ENCODE data around the gene POP7. TPM values are rescaled to one million over a fixed set of nuclear protein-coding genes. Genes with fewer than 3 reads are reported as not detected.
A peak's percentile ranks its signal among the peaks of the same experiment; 100 is the strongest.

The POP7 gene
- total RNA-seq, 1 experiment from 2014 or later: 52.3 TPM

DNA sequence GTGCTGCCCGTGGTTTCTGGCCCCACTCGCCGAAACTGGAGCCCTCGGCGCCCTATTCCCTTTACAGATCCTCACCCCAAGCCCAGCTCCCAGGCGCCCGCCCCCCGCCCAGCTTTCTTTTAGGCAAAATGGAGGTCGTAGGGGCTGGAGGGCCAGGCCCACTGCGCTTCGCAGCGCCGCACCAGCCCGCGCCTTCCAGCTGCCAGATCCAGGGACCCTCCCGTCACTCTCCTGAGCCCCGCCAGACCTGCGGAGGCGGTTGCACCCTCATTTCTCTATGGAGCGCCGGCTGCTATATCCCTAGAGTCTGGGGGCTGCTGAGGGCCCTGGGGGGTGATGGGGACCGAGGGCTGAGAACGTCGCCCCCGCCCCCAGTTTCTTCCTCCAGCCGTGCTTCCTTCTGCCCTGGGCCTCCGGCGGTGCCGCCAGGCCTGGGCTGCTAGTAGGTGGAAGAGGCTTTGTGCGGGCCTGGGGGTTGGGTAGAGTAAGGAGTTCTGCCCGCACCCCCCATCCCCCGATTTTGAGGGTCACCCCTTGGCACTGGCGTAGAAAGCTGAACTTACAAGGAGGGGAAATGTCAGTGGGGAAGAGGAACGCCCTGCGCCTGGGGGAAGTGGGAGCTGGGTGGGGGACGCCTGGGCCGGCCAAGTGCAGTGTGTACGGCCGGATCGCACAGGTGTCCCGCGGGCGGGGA is 31.4 kb upstream of the POP7 start:
- peaks cover 28% of the 10 kb centered on the region for H3K4me1 ChIP-seq (ENCODE audit: control insufficient read depth, insufficient read depth, low read length)
- DNase-seq (ENCODE audit: low read depth, low spot score) (no peak), ATAC-seq (no peak)
- POLR2A ChIA-PET: interaction anchor here (0.5 kb wide), 1 partner anchor 70 kb away, joined by 3 read pairs; no protein-coding TSS in a partner anchor
- no peaks in the 10 kb centered on the region for H3K9me3 ChIP-seq (ENCODE audit: control insufficient read depth, insufficient read depth, low read depth, low read length)
- CTCF ChIA-PET: no interaction called here
- in situ Hi-C loops (cut with HindIII; ENCODE audit: low pct_unique_long_range_greater_than_20kb, low sequenced_read_pairs) (no loop called here), intact Hi-C loops (cut with micrococcal nuclease; ENCODE audit: unreplicated experiment) (no loop called here)
- peak overlapping the region; percentile 66 to 93 for H3K4me3 ChIP-seq (ENCODE audit: low read depth in 2 of 2, low read length in 2 of 2)
- BruUV-seq (replicated peaks): no TSS peak
- peaks cover 3% of the 10 kb centered on the region for H3K36me3 ChIP-seq (ENCODE audit: control insufficient read depth, insufficient read depth, low read length)
- TF ChIP-seq POLR2AphosphoS5 (IDR thresholded peaks at IDR 0.05; ENCODE audit: low read depth, low read length): no peak
- no peaks in the 10 kb centered on the region for H3K27me3 ChIP-seq (ENCODE audit: control insufficient read depth, insufficient read depth, low read length)
- peak overlapping the region; percentile 85 for H3K27ac ChIP-seq (ENCODE audit: low read length)

DNA sequence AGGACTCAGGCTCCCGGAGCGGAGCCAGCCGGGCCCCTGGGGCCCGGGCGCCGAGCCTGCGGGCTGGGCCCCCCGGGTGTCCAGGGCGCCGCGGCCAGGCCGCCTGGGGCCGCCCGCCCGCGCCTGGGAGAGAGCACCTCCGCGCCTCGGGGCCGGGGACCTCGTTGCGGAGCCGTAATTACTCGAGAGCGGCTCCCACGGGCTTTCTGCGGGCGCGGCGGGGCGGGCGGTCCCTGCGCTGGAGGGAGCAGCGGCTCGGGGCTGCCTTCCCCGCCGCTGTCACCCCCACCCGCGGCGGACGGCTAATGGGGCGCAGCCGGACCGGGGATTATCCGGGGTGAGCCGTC is 30.8 kb upstream of the POP7 start:
- Histone ChIP-seq H3K9me3 (ENCODE audit: control insufficient read depth, insufficient read depth, low read depth, low read length) (no peaks in the 10 kb centered on the region), H3K4me1 (ENCODE audit: control insufficient read depth, insufficient read depth, low read length) (peaks cover 33% of the 10 kb centered on the region), H3K27me3 (ENCODE audit: control insufficient read depth, insufficient read depth, low read length) (no peaks in the 10 kb centered on the region), H3K36me3 (ENCODE audit: control insufficient read depth, insufficient read depth, low read length) (peaks cover 3% of the 10 kb centered on the region), H3K27ac (ENCODE audit: low read length) (peak overlapping the region; percentile 85; the same call in 1 of the 2 replicates), H3K4me3 (ENCODE audit: low read depth in 2 of 2, low read length in 2 of 2) (peak overlapping the region; percentile 66 to 93)
- ChIA-PET POLR2A (interaction anchor here (0.5 kb wide), 1 partner anchor 70 kb away, joined by 3 read pairs; no protein-coding TSS in a partner anchor), CTCF (interaction anchor here (1.2 kb wide), 1 partner anchor 15 kb away, joined by 3 read pairs; no protein-coding TSS in a partner anchor)
- TF ChIP-seq TCF7L2 (IDR thresholded peaks at IDR 0.05; ENCODE audit: low read depth, low read length) (no peak), REST (IDR thresholded peaks at IDR 0.05; ENCODE audit: insufficient read depth in 1 of 2, low read depth in 2 of 2, low read length in 1 of 2) (no peak), CTCF (IDR thresholded peaks at IDR 0.05) (no peak), POLR2AphosphoS5 (IDR thresholded peaks at IDR 0.05; ENCODE audit: low read depth, low read length) (no peak), SIN3A (IDR thresholded peaks at IDR 0.05; ENCODE audit: borderline replicate concordance, insufficient read depth, low read depth, low read length) (no peak)
- DNase-seq (ENCODE audit: low read depth, low spot score): no peak
- intact Hi-C loops (cut with micrococcal nuclease; ENCODE audit: unreplicated experiment) (no loop called here), in situ Hi-C loops (cut with HindIII; ENCODE audit: low pct_unique_long_range_greater_than_20kb, low sequenced_read_pairs) (no loop called here)
- TSS peak; percentile 67 for BruUV-seq (replicated peaks)
- no peak for ATAC-seq
